ENCODE results near the gene CCDC175.

CCDC175 gene

DNA sequence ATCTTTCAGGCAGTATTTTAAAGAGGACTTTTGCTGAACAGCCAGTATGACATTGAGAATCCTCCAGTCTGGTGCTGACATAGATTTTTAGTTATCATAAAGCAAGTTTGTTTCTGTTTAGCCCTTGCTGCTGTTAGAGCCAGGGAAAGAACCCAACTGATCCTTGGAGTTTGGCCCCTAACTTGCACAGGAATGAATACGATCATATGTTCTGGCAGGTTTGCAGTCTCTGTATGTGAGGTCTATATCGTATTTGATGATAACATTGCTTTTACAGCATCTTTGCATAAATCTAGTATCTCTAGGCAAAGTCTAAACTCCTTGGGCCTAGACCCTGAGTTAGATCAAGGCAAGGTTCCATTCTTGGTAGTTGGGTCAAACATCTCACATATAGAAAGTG is 4.3 kb upstream of the CCDC175 start:
- TF ChIP-seq, protein P1, sequence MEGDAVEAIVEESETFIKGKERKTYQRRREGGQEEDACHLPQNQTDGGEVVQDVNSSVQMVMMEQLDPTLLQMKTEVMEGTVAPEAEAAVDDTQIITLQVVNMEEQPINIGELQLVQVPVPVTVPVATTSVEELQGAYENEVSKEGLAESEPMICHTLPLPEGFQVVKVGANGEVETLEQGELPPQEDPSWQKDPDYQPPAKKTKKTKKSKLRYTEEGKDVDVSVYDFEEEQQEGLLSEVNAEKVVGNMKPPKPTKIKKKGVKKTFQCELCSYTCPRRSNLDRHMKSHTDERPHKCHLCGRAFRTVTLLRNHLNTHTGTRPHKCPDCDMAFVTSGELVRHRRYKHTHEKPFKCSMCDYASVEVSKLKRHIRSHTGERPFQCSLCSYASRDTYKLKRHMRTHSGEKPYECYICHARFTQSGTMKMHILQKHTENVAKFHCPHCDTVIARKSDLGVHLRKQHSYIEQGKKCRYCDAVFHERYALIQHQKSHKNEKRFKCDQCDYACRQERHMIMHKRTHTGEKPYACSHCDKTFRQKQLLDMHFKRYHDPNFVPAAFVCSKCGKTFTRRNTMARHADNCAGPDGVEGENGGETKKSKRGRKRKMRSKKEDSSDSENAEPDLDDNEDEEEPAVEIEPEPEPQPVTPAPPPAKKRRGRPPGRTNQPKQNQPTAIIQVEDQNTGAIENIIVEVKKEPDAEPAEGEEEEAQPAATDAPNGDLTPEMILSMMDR (IDR thresholded peaks at IDR 0.05; ENCODE audit: insufficient read depth, missing control alignments), result no peak
- FAIRE-seq (no peak), DNase-seq (ENCODE audit: insufficient read length, low spot score) (no peak)

DNA sequence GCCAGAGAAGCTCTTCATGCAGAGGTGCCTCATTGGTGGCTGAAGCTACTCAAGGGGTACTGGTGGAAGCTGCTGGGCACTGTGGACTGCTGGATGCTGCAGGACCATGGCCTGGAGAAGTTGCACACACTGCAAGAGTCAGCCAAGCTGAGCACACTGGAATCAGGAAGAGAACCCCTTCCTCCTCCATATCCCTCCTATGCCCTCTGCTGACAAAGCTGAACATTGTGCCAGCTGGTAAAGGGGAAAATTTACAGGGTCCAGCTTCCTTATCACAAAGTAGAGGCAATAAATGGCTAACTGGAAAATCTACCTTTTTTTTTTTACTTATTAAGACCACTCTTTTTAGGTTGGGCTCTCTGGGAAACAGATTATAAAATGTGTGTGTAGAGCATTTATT is 6.5 kb downstream of the CCDC175 start:
- FAIRE-seq, result no peak

GRCh38 chr14:59566725-59567124 is 9.9 kb downstream of the CCDC175 start:
- FAIRE-seq (no peak), DNase-seq (ENCODE audit: insufficient read length, low spot score) (no peak)

More for the DNA sequence above, 6.5 kb downstream of the CCDC175 start:
- TF ChIP-seq, protein P1 (IDR thresholded peaks at IDR 0.05; ENCODE audit: insufficient read depth, missing control alignments), result no peak
- no peak for DNase-seq (ENCODE audit: insufficient read length, low spot score)

GRCh38 chr14:59566296-59566695 is 10.3 kb downstream of the CCDC175 start:
- TF ChIP-seq, protein P1 (IDR thresholded peaks at IDR 0.05; ENCODE audit: insufficient read depth, missing control alignments), result no peak
- DNase-seq (ENCODE audit: insufficient read length, low spot score), result no peak
- FAIRE-seq, result no peak

More at GRCh38 chr14:59566725-59567124, 9.9 kb downstream of the CCDC175 start:
- TF ChIP-seq, protein P1 (IDR thresholded peaks at IDR 0.05; ENCODE audit: insufficient read depth, missing control alignments), result no peak

GRCh38 chr14:59565087-59565486 is 11.5 kb downstream of the CCDC175 start:
- FAIRE-seq, result no peak
- TF ChIP-seq, protein P1 (IDR thresholded peaks at IDR 0.05; ENCODE audit: insufficient read depth, missing control alignments), result no peak
- no peak for DNase-seq (ENCODE audit: insufficient read length, low spot score)

GRCh38 chr14:59564366-59564765 is 12.2 kb downstream of the CCDC175 start:
- DNase-seq (ENCODE audit: insufficient read length, low spot score), result no peak
- TF ChIP-seq, protein P1 (IDR thresholded peaks at IDR 0.05; ENCODE audit: insufficient read depth, missing control alignments), result no peak
- no peak for FAIRE-seq

- TF ChIP-seq, protein P1 (IDR thresholded peaks at IDR 0.05; ENCODE audit: insufficient read depth, missing control alignments), result no peak
These were observed 29.3 kb downstream of the CCDC175 start for GRCh38 chr14:59547310-59547709.

More at GRCh38 chr14:59547310-59547709, 29.3 kb downstream of the CCDC175 start:
- FAIRE-seq (no peak), DNase-seq (ENCODE audit: insufficient read length, low spot score) (no peak)
